CD4-positive, alpha-beta T cell treated with Interleukin-15 for 4 hours (primary cell): ENCODE data around the gene DMRTB1.

ENCODE experiments used
- DNase-seq: peaks from one replicate; pipeline ENCODE4 v3.0.0-alpha.2; 2020; ENCODE audit warnings: low spot score

The DMRTB1 gene

GRCh38 chr1:53508056-53508990, 49.1 kb downstream of the DMRTB1 start:
- DNase-seq, result no peak

GRCh38 chr1:53508991-53509666, 49.9 kb downstream of the DMRTB1 start:
- DNase-seq, result no peak

DNA sequence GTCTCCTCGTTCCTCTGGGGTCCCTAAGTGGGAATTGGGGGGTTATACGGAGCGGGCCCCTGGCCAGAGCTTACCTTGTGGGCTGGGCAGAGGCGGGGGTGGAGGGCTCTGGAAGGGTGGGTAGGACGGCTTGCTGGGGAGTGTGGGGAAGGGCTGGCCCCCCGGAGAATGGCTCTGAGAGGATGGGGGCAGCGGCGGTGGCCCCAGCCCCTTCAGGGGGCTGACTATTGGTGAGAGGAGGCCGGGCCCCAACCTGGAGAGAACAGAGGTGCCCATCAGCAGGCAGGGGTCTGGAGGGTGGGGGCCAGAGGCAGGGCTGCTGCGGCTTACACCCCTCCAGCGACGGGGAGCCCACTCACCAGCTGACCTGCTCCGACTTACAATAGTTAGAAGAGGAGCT, 50.6 kb downstream of the DMRTB1 start:
- no peak for DNase-seq

DNA sequence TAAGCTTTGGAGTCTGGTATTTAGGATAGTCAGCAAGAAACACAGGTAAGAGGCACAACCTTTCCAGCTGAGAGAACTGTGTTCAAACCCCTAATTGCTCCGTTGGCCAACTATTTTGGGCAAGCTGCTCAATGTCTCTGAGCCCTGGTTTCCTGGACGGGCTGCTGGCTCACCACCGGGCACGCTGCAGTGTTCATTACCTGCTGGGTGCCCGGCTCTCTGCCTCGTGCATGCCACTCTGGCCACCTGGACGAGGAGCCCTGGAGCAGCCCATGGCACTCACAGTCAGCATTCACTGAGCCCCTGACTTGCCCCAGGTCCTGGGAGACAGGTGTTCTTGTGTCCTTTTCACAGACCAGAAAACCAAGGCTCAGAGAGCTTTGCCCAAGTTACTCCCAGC, 51.0 kb downstream of the DMRTB1 start:
- DNase-seq, result no peak

GRCh38 chr1:53511323-53511932, 52.2 kb downstream of the DMRTB1 start:
- DNase-seq, result no peak

DNA sequence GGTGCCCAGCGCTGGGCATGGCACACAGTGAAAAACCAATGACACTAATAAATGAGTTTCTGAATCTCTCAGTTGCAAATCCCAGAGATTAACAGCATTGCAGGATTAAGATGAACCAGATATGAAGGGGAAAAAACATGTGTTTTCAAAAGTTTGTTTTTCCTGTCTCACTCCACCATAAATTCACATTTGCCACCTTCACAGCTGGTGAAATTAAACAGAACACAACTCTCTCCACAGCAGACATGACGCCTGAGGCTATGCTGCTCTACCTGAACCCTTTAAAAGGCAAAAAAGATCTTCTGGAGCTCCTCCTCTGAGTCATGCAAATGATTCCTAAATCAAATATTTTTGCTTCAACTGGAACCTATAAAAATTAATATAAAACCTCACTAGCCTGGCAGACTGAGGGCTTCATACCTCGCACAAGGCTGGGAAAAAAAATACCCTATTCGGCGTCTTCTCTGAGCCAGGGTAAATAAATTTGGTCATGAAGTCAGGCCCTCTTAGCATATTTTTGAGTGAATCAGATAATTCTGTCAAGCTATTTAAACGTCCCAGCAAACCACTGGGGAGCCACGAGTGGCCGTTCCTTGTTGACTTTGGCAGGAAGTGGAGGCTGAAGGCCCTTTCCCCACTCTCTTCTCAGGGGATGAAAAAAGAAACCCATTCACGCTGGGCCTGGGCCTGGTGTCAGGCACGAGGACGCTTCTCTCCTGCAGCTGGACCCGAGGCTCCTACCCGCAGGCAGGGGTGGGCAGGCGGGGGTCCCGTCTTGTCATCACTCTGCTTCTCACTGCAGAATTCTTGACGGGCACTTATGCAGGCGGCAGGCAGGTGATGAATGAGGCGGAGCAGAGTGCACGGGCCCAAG, 53.0 kb downstream of the DMRTB1 start:
- no peak for DNase-seq

- DNase-seq, result no peak
These were observed 53.9 kb downstream of the DMRTB1 start for GRCh38 chr1:53512807-53513755.

GRCh38 chr1:53513846-53514245, 54.6 kb downstream of the DMRTB1 start:
- no peak for DNase-seq

DNA sequence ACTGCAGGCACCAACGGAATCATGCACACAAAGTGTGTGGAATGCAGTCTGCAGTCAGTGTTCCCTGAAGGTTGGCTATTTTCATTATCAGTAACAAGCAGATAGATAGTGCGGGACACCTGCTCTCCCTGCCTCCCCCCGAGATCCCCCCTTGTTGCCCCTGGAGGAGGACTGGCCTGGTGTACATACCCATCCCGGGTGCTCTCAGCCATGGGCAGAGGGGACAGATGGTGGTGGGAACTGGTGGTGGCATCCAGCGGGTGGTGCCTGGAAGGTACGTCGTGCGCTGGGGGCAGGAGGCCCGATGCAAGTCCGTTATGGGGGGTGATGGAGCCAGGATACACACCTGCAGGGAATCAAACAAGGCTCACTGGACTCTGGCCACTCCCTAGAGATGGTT, 55.2 kb downstream of the DMRTB1 start:
- DNase-seq, result no peak

DNA sequence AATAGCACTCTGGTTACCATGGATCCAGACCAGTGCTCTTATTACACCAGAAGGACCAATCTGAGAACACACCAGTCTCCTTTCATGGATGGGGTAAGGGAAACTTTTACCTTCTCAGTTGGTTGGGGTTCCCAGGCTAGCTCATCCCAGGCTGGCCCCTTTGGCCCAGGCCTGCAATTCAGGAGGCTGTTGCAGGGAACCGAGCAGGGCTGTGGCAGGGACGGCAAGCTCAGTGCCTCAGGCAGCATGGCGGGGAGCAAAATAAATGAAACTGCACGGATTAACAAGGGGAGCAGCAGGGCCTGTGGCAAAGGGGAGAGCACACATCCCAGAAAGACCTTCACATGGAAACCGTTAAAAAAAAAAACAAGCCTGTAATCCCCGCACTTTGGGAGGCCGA, 57.0 kb downstream of the DMRTB1 start:
- no peak for DNase-seq
